Measurements from ENCODE around the gene MERTK.
A peak's percentile ranks its signal among the peaks of the same experiment; 100 is the strongest.
"Not testable (repeated sequence)": the region's sequence is repeated elsewhere in the genome, so short reads cannot be mapped to it uniquely, and the experiment has no call there.

MERTK gene

GRCh38 chr2:112045446-112046014 is 147.1 kb downstream of the MERTK start:
- no peak for DNase-seq (ENCODE audit: low spot score)

GRCh38 chr2:112046231-112046630 is 147.8 kb downstream of the MERTK start:
- DNase-seq (ENCODE audit: low spot score): no peak

- no peak for DNase-seq (ENCODE audit: low spot score)
These were observed 149.3 kb downstream of the MERTK start for GRCh38 chr2:112047537-112048235.

GRCh38 chr2:112048236-112048592 is 149.8 kb downstream of the MERTK start:
- no peak for DNase-seq (ENCODE audit: low spot score)

- no peak for DNase-seq (ENCODE audit: low spot score)
These were observed 150.5 kb downstream of the MERTK start for GRCh38 chr2:112048887-112049286.

- no peak for DNase-seq (ENCODE audit: low spot score)
These were observed 151.9 kb downstream of the MERTK start for GRCh38 chr2:112050316-112050715.

GRCh38 chr2:112053917-112054846 is 155.8 kb downstream of the MERTK start:
- peak; percentile 97 for DNase-seq (ENCODE audit: low spot score)

- DNase-seq (ENCODE audit: low spot score): peak; percentile 99
These were observed 156.7 kb downstream of the MERTK start, which contains the start of gene TMEM87B for GRCh38 chr2:112054847-112055729. TSS of gene TMEM87B (plus strand) at chr2:112055269. CDS start at chr2:112055592, 323 bp downstream.

- DNase-seq (ENCODE audit: low spot score): no peak
These were observed 157.6 kb downstream of the MERTK start for GRCh38 chr2:112055730-112056625.

GRCh38 chr2:112056626-112056987 is 158.2 kb downstream of the MERTK start:
- no peak for DNase-seq (ENCODE audit: low spot score)

- no peak for DNase-seq (ENCODE audit: low spot score)
These were observed 161.3 kb downstream of the MERTK start for GRCh38 chr2:112059671-112060070.

- no peak for DNase-seq (ENCODE audit: low spot score)
These were observed 162.9 kb downstream of the MERTK start for GRCh38 chr2:112061299-112061698.

GRCh38 chr2:112061840-112062239 is 163.4 kb downstream of the MERTK start:
- DNase-seq (ENCODE audit: low spot score): no peak

GRCh38 chr2:112062894-112063293 is 164.5 kb downstream of the MERTK start:
- no peak for DNase-seq (ENCODE audit: low spot score)

- DNase-seq (ENCODE audit: low spot score): no peak
These were observed 167.1 kb downstream of the MERTK start for GRCh38 chr2:112065486-112065885.

GRCh38 chr2:112065966-112066365 is 167.6 kb downstream of the MERTK start:
- DNase-seq (ENCODE audit: low spot score): no peak

GRCh38 chr2:112069794-112070193 is 171.4 kb downstream of the MERTK start:
- not testable (repeated sequence) for DNase-seq (ENCODE audit: low spot score)

GRCh38 chr2:112073875-112074274 is 175.5 kb downstream of the MERTK start:
- DNase-seq (ENCODE audit: low spot score): no peak

GRCh38 chr2:112074506-112074905 is 176.1 kb downstream of the MERTK start:
- DNase-seq (ENCODE audit: low spot score): no peak

GRCh38 chr2:112075490-112076260 is 177.3 kb downstream of the MERTK start:
- no peak for DNase-seq (ENCODE audit: low spot score)
